Measurements from ENCODE around the gene CRTAP. TPM values are rescaled to one million over a fixed set of nuclear protein-coding genes. Genes with fewer than 3 reads are reported as not detected.

CRTAP gene
- total RNA-seq, 1 experiment from 2014 or later, result 104 TPM

DNA sequence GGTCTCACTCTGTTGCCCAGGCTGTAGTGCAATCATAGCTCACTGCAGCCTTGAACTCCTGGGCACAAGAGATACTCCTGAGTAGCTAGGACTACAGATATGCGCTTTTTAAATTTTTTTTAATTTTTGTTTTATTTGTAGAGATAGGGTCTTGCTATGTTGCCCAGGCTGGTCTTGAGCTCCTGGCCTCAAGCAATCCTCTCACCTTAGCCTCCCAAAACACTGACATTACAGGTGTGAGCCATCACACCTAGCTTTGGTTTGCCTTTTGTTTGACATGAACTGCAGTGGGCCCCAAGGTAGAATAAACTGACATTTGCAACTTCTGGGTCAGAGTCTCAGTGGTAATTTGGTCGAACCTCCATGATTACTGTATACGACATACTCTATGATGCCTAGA is 9.0 kb upstream of the CRTAP start:
- ATAC-seq (no peak), DNase-seq (ENCODE audit: low read depth, low spot score) (no peak)
- H3K4me2 ChIP-seq (ENCODE audit: low read length), result no peak overlapping the region
- H4K20me1 ChIP-seq (ENCODE audit: insufficient read depth), result no peaks in the 10 kb centered on the region
- no peaks in the 10 kb centered on the region for H3K36me3 ChIP-seq (ENCODE audit: control insufficient read depth in 1 of 2, insufficient read depth in 2 of 2, low read length in 2 of 2)
- CTCF ChIA-PET, result no interaction called here
- no peaks in the 10 kb centered on the region for H3K9me3 ChIP-seq (ENCODE audit: control insufficient read depth in 1 of 2, insufficient read depth in 1 of 2, low read depth in 1 of 2, low read length in 2 of 2)
- no peaks in the 10 kb centered on the region for H3K27me3 ChIP-seq (ENCODE audit: insufficient read depth, low read length)
- H3K79me2 ChIP-seq (ENCODE audit: insufficient read depth, low read length), result no peaks in the 10 kb centered on the region
- no TSS peak for BruUV-seq (replicated peaks)
- no peaks in the 10 kb centered on the region for H3K4me1 ChIP-seq (ENCODE audit: control insufficient read depth in 1 of 2, insufficient read depth in 2 of 2, low read length in 2 of 2)
- POLR2A ChIA-PET, result no interaction called here
- no peak overlapping the region for H3K4me3 ChIP-seq (replicated peaks in 1 of 2; ENCODE audit: low read depth in 1 of 2, low read length in 2 of 2)
- H2AFZ ChIP-seq (ENCODE audit: low read depth, low read length, poor library complexity, severe bottlenecking), result no peak overlapping the region
- H3K9ac ChIP-seq (ENCODE audit: low read length), result no peak overlapping the region
- RAD21 ChIA-PET (ENCODE audit: low non-redundant PET in 1 of 2, low total read pairs in 2 of 2, uncharacterized antibody in 2 of 2, unreplicated experiment in 2 of 2), result no interaction called here
- intact Hi-C loops (cut with micrococcal nuclease), result no loop called here
- H3K9me2 ChIP-seq (ENCODE audit: insufficient read depth), result no peaks in the 10 kb centered on the region
- no peak for TF ChIP-seq POLR2A (IDR thresholded peaks at IDR 0.05; ENCODE audit: borderline replicate concordance, extremely low read depth, insufficient read depth, insufficient read length)
- TF ChIP-seq SIN3A (IDR thresholded peaks at IDR 0.05; ENCODE audit: low read depth), result no peak
- TF ChIP-seq RAD21 (IDR thresholded peaks at IDR 0.05; ENCODE audit: low read depth), result no peak
- TF ChIP-seq SP1 (IDR thresholded peaks at IDR 0.05; ENCODE audit: low read depth), result no peak
- no peak for TF ChIP-seq CEBPB (IDR thresholded peaks at IDR 0.05; ENCODE audit: low read depth)
- no peak for TF ChIP-seq CBX3 (IDR thresholded peaks at IDR 0.05; ENCODE audit: low read depth)
- TF ChIP-seq EZH2phosphoT487 (IDR thresholded peaks at IDR 0.05; ENCODE audit: borderline replicate concordance), result no peak
- TF ChIP-seq FOSL1 (IDR thresholded peaks at IDR 0.05; ENCODE audit: low read depth), result no peak
- TF ChIP-seq EZH2 (IDR thresholded peaks at IDR 0.05), result no peak
- TF ChIP-seq TCF7L2 (IDR thresholded peaks at IDR 0.05; ENCODE audit: borderline replicate concordance, extremely low read depth, insufficient read depth, insufficient read length), result no peak
- TF ChIP-seq POLR2AphosphoS5 (IDR thresholded peaks at IDR 0.05; ENCODE audit: low read depth, low read length), result no peak
- no peak for TF ChIP-seq REST (IDR thresholded peaks at IDR 0.05; ENCODE audit: low read depth)
- no peak for TF ChIP-seq CTCF (IDR thresholded peaks at IDR 0.05 in 2 of 3, conservative IDR thresholded peaks at IDR 0.05 in 1 of 3; ENCODE audit: borderline replicate concordance in 1 of 3, insufficient read depth in 1 of 3, low read depth in 2 of 3, low read length in 2 of 3)
- TF ChIP-seq SRF (IDR thresholded peaks at IDR 0.05; ENCODE audit: low read depth), result no peak
- no peak for TF ChIP-seq ZNF274 (IDR thresholded peaks at IDR 0.05; ENCODE audit: low read depth, low read length)
- TF ChIP-seq YY1 (IDR thresholded peaks at IDR 0.05; ENCODE audit: extremely low read depth, insufficient replicate concordance, low read depth, low read length), result no peak
- no peak for TF ChIP-seq ELF1 (IDR thresholded peaks at IDR 0.05; ENCODE audit: borderline replicate concordance, low read depth)
- no peak for TF ChIP-seq JUND (IDR thresholded peaks at IDR 0.05)
- no peak for TF ChIP-seq ATF3 (IDR thresholded peaks at IDR 0.05)
- H3K27ac ChIP-seq (ENCODE audit: low read depth, low read length), result no peak overlapping the region
